MM.1S (cell line): ENCODE measurements around the gene RALGDS.
"Not testable (repeated sequence)": the region's sequence is repeated elsewhere in the genome, so short reads cannot be mapped to it uniquely, and the experiment has no call there.

ENCODE experiments used
- DNase-seq: peaks from one replicate; pipeline ENCODE4 v3.0.0-alpha.2; 2015
- H2AFZ ChIP-seq: fragments of 300-600 bp; sonication (generic); 2 replicates; pipeline ENCODE4 v1.6.0; 2016; ENCODE audit warnings: antibody characterized with exemption, low read length
- H3F3A ChIP-seq: fragments of 300-600 bp; sonication (generic); 2 replicates; pipeline ENCODE4 v1.6.1; 2016; ENCODE audit warnings: mild to moderate bottlenecking, antibody characterized with exemption, low read length, moderate library complexity, mixed read lengths; ENCODE audit not compliant: insufficient read depth
- H3K27ac ChIP-seq: fragments of 300-600 bp; sonication (generic); 2 replicates; pipeline ENCODE4 v1.5.1; 2016; ENCODE audit warnings: mild to moderate bottlenecking, low read length
- H3K27me3 ChIP-seq: fragments of 300-600 bp; sonication (generic); replicated peaks from 2 replicates; pipeline ENCODE4 v1.6.0; 2016; ENCODE audit warnings: low read length; ENCODE audit not compliant: insufficient read depth
- H3K36me3 ChIP-seq: fragments of 300-600 bp; sonication (generic); replicated peaks from 2 replicates; pipeline ENCODE4 v1.6.1; 2016; ENCODE audit warnings: mild to moderate bottlenecking, low read length, mixed read lengths; ENCODE audit not compliant: insufficient read depth
- H3K4me1 ChIP-seq: fragments of 300-600 bp; sonication (generic); 2 replicates; pipeline ENCODE4 v1.6.1; 2016; ENCODE audit warnings: low read length, mixed read lengths
- H3K4me2 ChIP-seq: fragments of 300-600 bp; sonication (generic); 2 replicates; pipeline ENCODE4 v1.6.0; 2016; ENCODE audit warnings: low read depth, low read length
- H3K4me3 ChIP-seq: fragments of 300-600 bp; sonication (generic); 2 replicates; pipeline ENCODE4 v1.5.1; 2016; ENCODE audit warnings: low read length, mixed read lengths
- H3K79me2 ChIP-seq: fragments of 300-600 bp; sonication (generic); 2 replicates; pipeline ENCODE4 v1.6.1; 2016; ENCODE audit warnings: mixed run types, low read length, mixed read lengths
- H3K9ac ChIP-seq: fragments of 300-600 bp; sonication (generic); 2 replicates; pipeline ENCODE4 v1.6.1; 2016; ENCODE audit warnings: low read length, mixed read lengths
- H3K9me2 ChIP-seq: fragments of 300-600 bp; sonication (generic); replicated peaks from 2 replicates; pipeline ENCODE4 v1.6.1; 2016; ENCODE audit warnings: mild to moderate bottlenecking, low read length, mixed read lengths; ENCODE audit not compliant: insufficient read depth
- H3K9me3 ChIP-seq: fragments of 300-600 bp; sonication (generic); replicated peaks from 2 replicates; pipeline ENCODE4 v1.6.1; 2016; ENCODE audit warnings: mild to moderate bottlenecking, low read length, mixed read lengths; ENCODE audit not compliant: insufficient read depth
- H4K20me1 ChIP-seq: fragments of 300-600 bp; sonication (generic); 2 replicates; pipeline ENCODE4 v1.6.1; 2016; ENCODE audit warnings: mild to moderate bottlenecking, low read length, moderate library complexity, mixed read lengths; ENCODE audit not compliant: insufficient read depth
- CTCF ChIP-seq: fragments of 300-600 bp; sonication (generic); IDR thresholded peaks from 2 replicates; pipeline ENCODE4 v1.5.1; 2016; ENCODE audit warnings: antibody characterized with exemption, low read length, mixed read lengths
- EZH2 ChIP-seq: fragments of 300-600 bp; sonication (generic); optimal IDR thresholded peaks from 2 replicates; pipeline ENCODE3; 2017; ENCODE audit warnings: low read depth, mild to moderate bottlenecking, antibody characterized with exemption, low read length, mixed read lengths
- EZH2phosphoT487 ChIP-seq: fragments of 300-600 bp; sonication (generic); IDR thresholded peaks from 2 replicates; pipeline ENCODE4 v1.6.1; 2018; ENCODE audit warnings: antibody characterized with exemption, low read length

The RALGDS gene

DNA sequence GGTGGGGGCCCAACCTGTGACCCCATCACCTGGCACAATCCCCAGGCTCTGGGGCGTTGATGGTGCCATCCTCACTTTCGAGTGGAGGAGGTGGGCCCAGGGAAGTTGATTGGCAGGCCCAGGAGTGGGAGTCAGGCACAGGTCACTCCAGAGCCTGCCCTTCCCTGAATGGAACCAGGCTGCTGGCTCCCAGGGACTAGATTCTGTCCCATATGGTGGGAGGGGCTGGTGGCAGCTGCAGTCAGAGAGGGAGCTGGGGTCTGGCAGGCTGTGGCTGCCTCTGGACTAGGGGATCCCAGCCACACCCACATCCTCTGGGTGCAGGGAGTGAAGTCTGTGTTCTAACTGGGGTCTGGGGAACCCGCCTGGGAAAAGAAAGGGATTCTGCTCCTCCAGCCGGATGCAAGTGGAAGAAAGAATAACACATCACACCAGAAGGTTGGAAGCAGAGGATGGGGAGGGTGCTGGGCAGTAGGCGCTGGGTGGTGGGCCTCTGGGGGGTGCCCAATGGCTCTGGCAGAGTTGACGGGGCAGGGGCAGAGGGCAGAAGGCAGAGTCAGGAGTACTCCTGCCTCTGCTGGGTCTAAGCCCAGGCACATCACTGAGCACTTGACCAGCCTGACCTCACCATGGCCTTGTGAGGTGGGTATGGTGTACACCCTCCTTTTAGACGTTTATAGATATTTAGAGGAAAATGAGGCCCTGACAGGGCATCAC is 33.5 kb downstream of the RALGDS start:
- Histone ChIP-seq H3F3A (no peaks in the 10 kb centered on the region), H3K9ac (no peak overlapping the region), H3K4me1 (no peaks in the 10 kb centered on the region), H3K79me2 (no peaks in the 10 kb centered on the region), H3K27me3 (peaks cover 9% of the 10 kb centered on the region; the same call in 1 of the 2 replicates), H3K4me3 (no peak overlapping the region), H4K20me1 (no peaks in the 10 kb centered on the region), H3K9me3 (no peaks in the 10 kb centered on the region), H3K27ac (no peak overlapping the region), H3K36me3 (no peaks in the 10 kb centered on the region), H3K4me2 (no peak overlapping the region), H3K9me2 (no peaks in the 10 kb centered on the region), H2AFZ (no peak overlapping the region)
- TF ChIP-seq EZH2, result no peak
- no peak for TF ChIP-seq CTCF
- DNase-seq, result no peak

DNA sequence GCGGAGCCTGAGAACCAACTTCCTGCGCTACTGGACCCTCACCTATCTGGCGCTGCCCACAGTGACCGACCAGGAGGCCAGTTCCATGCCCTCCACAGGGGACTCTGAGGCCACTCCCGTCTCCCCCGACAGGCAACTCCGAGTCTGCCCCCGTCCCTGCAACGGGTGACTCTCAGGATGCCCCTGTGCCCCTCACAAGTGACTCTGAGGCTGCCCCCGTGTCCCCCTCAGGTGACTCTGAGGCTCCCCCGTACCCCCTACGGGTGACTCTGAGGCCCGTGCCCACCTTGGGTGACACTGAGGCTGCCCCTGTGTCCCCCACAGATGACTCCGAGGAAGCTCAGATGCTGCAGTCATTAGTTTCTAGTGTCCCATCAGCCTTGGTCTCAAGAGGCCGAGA is 34.1 kb downstream of the RALGDS start:
- no peak overlapping the region for H3K4me3 ChIP-seq
- H3K4me2 ChIP-seq, result no peak overlapping the region
- H3K79me2 ChIP-seq, result no peaks in the 10 kb centered on the region
- no peaks in the 10 kb centered on the region for H3K36me3 ChIP-seq
- no peak for TF ChIP-seq CTCF
- TF ChIP-seq EZH2, result no peak
- TF ChIP-seq EZH2phosphoT487, result no peak
- peaks cover 11% of the 10 kb centered on the region; the same call in 1 of the 2 replicates for H3K27me3 ChIP-seq
- H4K20me1 ChIP-seq, result no peaks in the 10 kb centered on the region
- H3F3A ChIP-seq, result no peaks in the 10 kb centered on the region
- H3K27ac ChIP-seq, result no peak overlapping the region
- H2AFZ ChIP-seq, result no peak overlapping the region
- no peaks in the 10 kb centered on the region for H3K9me3 ChIP-seq
- no peak for DNase-seq
- H3K9ac ChIP-seq, result no peak overlapping the region
- no peaks in the 10 kb centered on the region for H3K4me1 ChIP-seq
- no peaks in the 10 kb centered on the region for H3K9me2 ChIP-seq

DNA sequence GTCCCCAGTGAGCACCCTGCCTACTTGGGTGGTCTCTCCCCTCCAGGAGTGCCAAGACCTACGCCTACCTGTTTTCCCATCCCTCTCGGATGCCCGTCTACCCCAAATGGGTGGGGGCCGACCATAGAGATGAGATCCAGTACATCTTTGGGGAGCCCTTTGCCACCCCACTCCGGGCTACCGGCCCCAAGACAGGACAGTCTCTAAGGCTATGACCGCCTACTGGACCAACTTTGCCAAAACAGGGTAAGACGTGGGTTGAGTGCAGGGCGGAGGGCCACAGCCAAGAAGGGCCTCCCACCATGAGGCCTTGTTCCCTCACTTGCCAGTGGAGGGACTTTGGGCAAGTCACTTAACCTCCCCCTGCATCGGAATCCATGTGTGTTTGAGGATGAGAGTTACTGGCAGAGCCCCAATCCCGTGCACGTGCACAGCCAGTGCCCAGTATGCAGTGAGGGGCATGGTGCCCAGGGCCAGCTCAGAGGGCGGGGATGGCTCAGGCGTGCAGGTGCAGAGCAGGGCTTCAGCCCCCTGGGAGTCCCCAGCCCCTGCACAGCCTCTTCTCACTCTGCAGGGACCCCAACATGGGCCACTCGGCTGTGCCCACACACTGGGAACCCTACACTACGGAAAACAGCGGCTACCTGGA is 34.7 kb downstream of the RALGDS start:
- H3K27me3 ChIP-seq, result peaks cover 12% of the 10 kb centered on the region; the same call in 1 of the 2 replicates
- H3K4me2 ChIP-seq, H2AFZ ChIP-seq, H3K36me3 ChIP-seq, H3K27ac ChIP-seq, H4K20me1 ChIP-seq, DNase-seq, H3K79me2 ChIP-seq, H3K4me1 ChIP-seq, H3K4me3 ChIP-seq, H3K9me2 ChIP-seq, H3K9ac ChIP-seq, H3F3A ChIP-seq, H3K9me3 ChIP-seq: not testable (repeated sequence)

GRCh38 chr9:133083688-133084087 is 37.4 kb downstream of the RALGDS start:
- not testable (repeated sequence) for H3K4me1 ChIP-seq, H3K79me2 ChIP-seq, H3K9ac ChIP-seq, H3K27ac ChIP-seq, H3K36me3 ChIP-seq, H3K9me2 ChIP-seq, H3F3A ChIP-seq, H3K4me2 ChIP-seq, H3K9me3 ChIP-seq, H2AFZ ChIP-seq, H4K20me1 ChIP-seq, DNase-seq, H3K4me3 ChIP-seq
- H3K27me3 ChIP-seq, result peaks cover 29% of the 10 kb centered on the region

GRCh38 chr9:133081957-133082644 is 38.9 kb downstream of the RALGDS start:
- not testable (repeated sequence) for H3K9ac ChIP-seq, H3K36me3 ChIP-seq, H3K79me2 ChIP-seq, H3K9me2 ChIP-seq, H4K20me1 ChIP-seq, H3K27ac ChIP-seq, H3K4me3 ChIP-seq, H2AFZ ChIP-seq, H3K4me2 ChIP-seq, H3F3A ChIP-seq, H3K4me1 ChIP-seq, H3K9me3 ChIP-seq, DNase-seq
- H3K27me3 ChIP-seq, result peaks cover 40% of the 10 kb centered on the region
